K562 (cell line): ENCODE results near the gene NUP205. TPM values are rescaled to one million over a fixed set of nuclear protein-coding genes. Genes with fewer than 3 reads are reported as not detected.
A peak's percentile ranks its signal among the peaks of the same experiment; 100 is the strongest.

Experiments used
- ARID1B ChIP-seq: fragments of 450-650 bp; IDR thresholded peaks from 2 replicates; pipeline ENCODE4 v1.6.1; 2016; ENCODE audit warnings: antibody characterized with exemption, mild to moderate bottlenecking, inconsistent platforms
- ATF3 ChIP-seq, 2 experiments: fragments of 450-650 bp in 1 of 2; sonication (generic) in 1 of 2; formaldehyde crosslinking in 1 of 2; IDR thresholded peaks in 1 of 2; conservative IDR thresholded peaks in 1 of 2; 2 replicates each; pipeline versions ENCODE4 v1.6.1 to v1.8.1; 2016 to 2023; ENCODE audit warnings: mild to moderate bottlenecking in 2 of 2, moderate library complexity in 2 of 2, inconsistent platforms in 1 of 2, missing genetic modification reagents in 1 of 2
- CTBP1 ChIP-seq: fragments of 450-650 bp; IDR thresholded peaks from 2 replicates; pipeline ENCODE4 v1.6.1; 2016; ENCODE audit warnings: borderline replicate concordance
- L3MBTL2 ChIP-seq: fragments of 450-650 bp; IDR thresholded peaks from 2 replicates; pipeline ENCODE4 v1.6.1; 2016; ENCODE audit warnings: mild to moderate bottlenecking, moderate library complexity
- NFE2 ChIP-seq: IDR thresholded peaks from 2 replicates; pipeline ENCODE4 v1.6.1; 2014; ENCODE audit warnings: antibody characterized with exemption, low read depth
- RAD21 ChIP-seq, 2 experiments: fragments of 250-450 bp in 1 of 2; fragments of 450-650 bp in 1 of 2; sonication (Bioruptor Pico) in 1 of 2; formaldehyde crosslinking in 1 of 2; IDR thresholded peaks in 1 of 2; conservative IDR thresholded peaks in 1 of 2; 2 replicates each; pipeline versions ENCODE4 v1.4.0 to v1.8.0; 2020 to 2022; ENCODE audit warnings: mild to moderate bottlenecking in 2 of 2, moderate library complexity in 1 of 2
- RERE ChIP-seq: sonication (generic); formaldehyde crosslinking; IDR thresholded peaks from 2 replicates; pipeline ENCODE4 v1.8.0; 2023; ENCODE audit warnings: missing genetic modification reagents, mild to moderate bottlenecking, borderline replicate concordance
- TBP ChIP-seq: optimal IDR thresholded peaks from 2 replicates; pipeline ENCODE3; 2011; ENCODE audit warnings: low read depth, low read length, improper control_type of control experiment
- WHSC1 ChIP-seq: IDR thresholded peaks from one replicate; pipeline ENCODE4 v1.6.1; 2012; ENCODE audit warnings: low read length, control low read depth, inconsistent platforms
- ZNF133 ChIP-seq: fragments of 250-450 bp; sonication (Bioruptor Pico); IDR thresholded peaks from 2 replicates; pipeline ENCODE4 v1.4.0; 2020; ENCODE audit warnings: mild to moderate bottlenecking
- ZNF224 ChIP-seq: sonication (generic); formaldehyde crosslinking; IDR thresholded peaks from 2 replicates; pipeline ENCODE4 v1.8.0; 2022; ENCODE audit warnings: mild to moderate bottlenecking, missing genetic modification reagents
- ZNF830 ChIP-seq: fragments of 250-450 bp; sonication (Bioruptor Pico); IDR thresholded peaks from 2 replicates; pipeline ENCODE4 v1.5.0; 2021; ENCODE audit warnings: mild to moderate bottlenecking
- polyA plus RNA-seq, 8 experiments: library from polyadenylated mRNA; depleted of rRNA in 4 of 8; stranded (reverse) in 5 of 8; unstranded in 3 of 8; fragments of >200 nt; fragmentation: Nextera tagmentation in 2 of 8; fragmentation: Illumina TruSeq in 1 of 8; extraction: Ambion mirVana in 2 of 8; extraction: Trizol in 1 of 8; gene quantifications; 2 replicates each; pipeline versions ENCODE4 v1.2.1 to v1.2.3, GENCODE V29; 2011 to 2014; ENCODE audit warnings: inconsistent platforms in 1 of 8, missing spikeins in 1 of 8
- total RNA-seq, 7 experiments: library from RNA; depleted of rRNA in 6 of 7; stranded (reverse); fragments of >200 nt in 6 of 7; fragmentation: Illumina TruSeq in 2 of 7; extraction: Trizol in 2 of 7; gene quantifications; 2 replicates each; pipeline versions ENCODE4 v1.2.1 to v1.2.3, GENCODE V29; 2011 to 2021; ENCODE audit warnings: low replicate concordance in 1 of 7
- TF ChIP-seq, protein P1 (sequence below): sonication (generic); formaldehyde crosslinking; IDR thresholded peaks from 2 replicates; pipeline ENCODE4 v1.8.1; 2023; ENCODE audit warnings: mild to moderate bottlenecking, missing genetic modification reagents
- TF ChIP-seq, protein P2 (sequence below): fragments of 250-450 bp; sonication (Bioruptor Pico); IDR thresholded peaks from 2 replicates; pipeline ENCODE4 v1.8.0; 2022; ENCODE audit warnings: moderate library complexity, mild to moderate bottlenecking, inconsistent platforms
- TF ChIP-seq, protein P3 (sequence below), 2 experiments: fragments of 200-800 bp in 1 of 2; sonication (Bioruptor generic) in 1 of 2; sonication (generic) in 1 of 2; formaldehyde crosslinking in 1 of 2; IDR thresholded peaks in 1 of 2; conservative IDR thresholded peaks in 1 of 2; 2 replicates each; pipeline versions ENCODE4 v1.5.0 to v1.6.1; 2016 to 2020; ENCODE audit warnings: missing compliant biosample characterization in 1 of 2, missing genetic modification characterization in 1 of 2, missing genetic modification reagents in 1 of 2

NUP205 gene
- total and polyA plus RNA-seq, 9 of the 15 experiments (the other 6 are each of a cell fraction or from before 2014, with no cell fraction given), result 101 to 282 (median 193) TPM

DNA sequence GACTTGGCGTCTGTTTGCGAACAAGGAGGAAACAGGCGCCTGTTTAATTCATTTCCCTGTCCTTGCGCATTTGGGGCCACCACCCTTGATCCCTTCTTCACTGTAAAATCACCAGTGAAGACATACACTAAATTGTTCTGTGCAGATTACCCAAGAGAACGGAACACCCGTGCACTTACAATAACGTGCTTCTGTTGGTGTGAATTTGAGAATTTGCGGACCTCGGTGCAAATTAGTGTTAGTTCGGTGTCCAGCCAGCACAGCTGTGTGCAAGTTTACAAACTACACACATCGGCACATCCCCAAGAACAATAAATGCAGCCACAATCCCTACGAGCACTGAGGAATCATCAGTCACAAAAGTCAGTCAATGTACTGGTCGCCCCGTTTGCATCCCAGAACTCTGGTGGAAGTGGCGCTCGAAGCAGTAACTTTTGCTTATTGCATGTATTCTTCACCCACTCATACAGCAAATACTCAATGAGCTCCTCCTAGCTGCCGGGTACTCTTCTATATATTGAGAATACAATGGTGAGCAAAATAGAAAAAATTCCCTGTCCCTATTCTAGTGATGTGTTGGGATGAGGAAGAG lies 47.0 kb upstream of the NUP205 start (continued):
- TF ChIP-seq RERE (no peak), ZNF133 (CRISPR knock-in tag) (0 out of 2 replicates have a peak, but pooled peaks have one; percentile 3), NFE2 (no peak), ZNF224 (CRISPR knock-in tag) (0 out of 2 replicates have a peak, but pooled peaks have one; percentile 66), ARID1B (no peak), ZNF830 (CRISPR knock-in tag) (0 out of 2 replicates have a peak, but pooled peaks have one; percentile 26), ATF3 (IDR thresholded peaks at IDR 0.05) (no peak), ATF3 (CRISPR knock-in tag; conservative IDR thresholded peaks at IDR 0.05) (peak; percentile 78), RAD21 (CRISPR knock-in tag; conservative IDR thresholded peaks at IDR 0.05 in 1 of 2, IDR thresholded peaks at IDR 0.05 in 1 of 2) (peak; percentile 29 to 58), CTBP1 (no peak), TBP (peak; percentile 22), WHSC1 (no peak), L3MBTL2 (peak; percentile 77)
- TF ChIP-seq, protein P1, sequence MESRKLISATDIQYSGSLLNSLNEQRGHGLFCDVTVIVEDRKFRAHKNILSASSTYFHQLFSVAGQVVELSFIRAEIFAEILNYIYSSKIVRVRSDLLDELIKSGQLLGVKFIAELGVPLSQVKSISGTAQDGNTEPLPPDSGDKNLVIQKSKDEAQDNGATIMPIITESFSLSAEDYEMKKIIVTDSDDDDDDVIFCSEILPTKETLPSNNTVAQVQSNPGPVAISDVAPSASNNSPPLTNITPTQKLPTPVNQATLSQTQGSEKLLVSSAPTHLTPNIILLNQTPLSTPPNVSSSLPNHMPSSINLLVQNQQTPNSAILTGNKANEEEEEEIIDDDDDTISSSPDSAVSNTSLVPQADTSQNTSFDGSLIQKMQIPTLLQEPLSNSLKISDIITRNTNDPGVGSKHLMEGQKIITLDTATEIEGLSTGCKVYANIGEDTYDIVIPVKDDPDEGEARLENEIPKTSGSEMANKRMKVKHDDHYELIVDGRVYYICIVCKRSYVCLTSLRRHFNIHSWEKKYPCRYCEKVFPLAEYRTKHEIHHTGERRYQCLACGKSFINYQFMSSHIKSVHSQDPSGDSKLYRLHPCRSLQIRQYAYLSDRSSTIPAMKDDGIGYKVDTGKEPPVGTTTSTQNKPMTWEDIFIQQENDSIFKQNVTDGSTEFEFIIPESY (CRISPR knock-in tag), result 0 out of 2 replicates have a peak, but pooled peaks have one; percentile 37
- TF ChIP-seq, protein P2, sequence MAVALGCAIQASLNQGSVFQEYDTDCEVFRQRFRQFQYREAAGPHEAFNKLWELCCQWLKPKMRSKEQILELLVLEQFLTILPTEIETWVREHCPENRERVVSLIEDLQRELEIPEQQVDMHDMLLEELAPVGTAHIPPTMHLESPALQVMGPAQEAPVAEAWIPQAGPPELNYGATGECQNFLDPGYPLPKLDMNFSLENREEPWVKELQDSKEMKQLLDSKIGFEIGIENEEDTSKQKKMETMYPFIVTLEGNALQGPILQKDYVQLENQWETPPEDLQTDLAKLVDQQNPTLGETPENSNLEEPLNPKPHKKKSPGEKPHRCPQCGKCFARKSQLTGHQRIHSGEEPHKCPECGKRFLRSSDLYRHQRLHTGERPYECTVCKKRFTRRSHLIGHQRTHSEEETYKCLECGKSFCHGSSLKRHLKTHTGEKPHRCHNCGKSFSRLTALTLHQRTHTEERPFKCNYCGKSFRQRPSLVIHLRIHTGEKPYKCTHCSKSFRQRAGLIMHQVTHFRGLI (CRISPR knock-in tag), result no peak
- TF ChIP-seq, protein P3, sequence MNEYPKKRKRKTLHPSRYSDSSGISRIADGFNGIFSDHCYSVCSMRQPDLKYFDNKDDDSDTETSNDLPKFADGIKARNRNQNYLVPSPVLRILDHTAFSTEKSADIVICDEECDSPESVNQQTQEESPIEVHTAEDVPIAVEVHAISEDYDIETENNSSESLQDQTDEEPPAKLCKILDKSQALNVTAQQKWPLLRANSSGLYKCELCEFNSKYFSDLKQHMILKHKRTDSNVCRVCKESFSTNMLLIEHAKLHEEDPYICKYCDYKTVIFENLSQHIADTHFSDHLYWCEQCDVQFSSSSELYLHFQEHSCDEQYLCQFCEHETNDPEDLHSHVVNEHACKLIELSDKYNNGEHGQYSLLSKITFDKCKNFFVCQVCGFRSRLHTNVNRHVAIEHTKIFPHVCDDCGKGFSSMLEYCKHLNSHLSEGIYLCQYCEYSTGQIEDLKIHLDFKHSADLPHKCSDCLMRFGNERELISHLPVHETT (CRISPR knock-in tag; conservative IDR thresholded peaks at IDR 0.05 in 1 of 2, IDR thresholded peaks at IDR 0.05 in 1 of 2), result peak in 1 of 2 experiments; percentile 4; a peak in 1 of 4 replicates
